DND-41 (cell line): ENCODE measurements around the gene B3GNT5.

Experiments used
- ATAC-seq: fragments of 200-7000 bp; cut with Tn5 transposase; 3 replicates; pipeline ENCODE4 v1.9.1; 2021; ENCODE audit warnings: low read depth; ENCODE audit not compliant: insufficient read depth
- DNase-seq: peaks from one replicate; pipeline ENCODE4 v3.0.0-alpha.2; 2020
- H2AFZ ChIP-seq: 2 replicates; pipeline ENCODE4 v1.6.0; 2012; ENCODE audit warnings: low read depth, low read length
- H3K27ac ChIP-seq: 2 replicates; pipeline ENCODE4 v1.5.1; 2012; ENCODE audit warnings: low read length, inconsistent platforms
- H3K27me3 ChIP-seq: fragments of 200-600 bp; sonication (generic); 2 replicates; pipeline ENCODE4 v1.6.0; 2012; ENCODE audit warnings: low read length, mild to moderate bottlenecking, inconsistent platforms; ENCODE audit not compliant: insufficient read depth, poor library complexity
- H3K36me3 ChIP-seq: 2 replicates; pipeline ENCODE4 v1.5.1; 2012; ENCODE audit warnings: low read length, inconsistent platforms; ENCODE audit not compliant: insufficient read depth
- H3K4me1 ChIP-seq: 2 replicates; pipeline ENCODE4 v1.5.1; 2012; ENCODE audit warnings: mild to moderate bottlenecking, low read length; ENCODE audit not compliant: insufficient read depth
- H3K4me2 ChIP-seq: 2 replicates; pipeline ENCODE4 v1.6.0; 2012; ENCODE audit warnings: mild to moderate bottlenecking, moderate library complexity, low read length, inconsistent platforms; ENCODE audit not compliant: insufficient read depth
- H3K4me3 ChIP-seq, 2 experiments: fragments of 200-600 bp in 1 of 2; shearing (Covaris generic) in 1 of 2; 2 replicates each; pipeline ENCODE4 v1.5.1; 2012 to 2016; ENCODE audit warnings: inconsistent platforms in 2 of 2, low read length in 2 of 2, mild to moderate bottlenecking in 2 of 2, low read depth in 1 of 2, moderate library complexity in 1 of 2
- H3K79me2 ChIP-seq: 2 replicates; pipeline ENCODE4 v1.6.0; 2012; ENCODE audit warnings: low read length, inconsistent platforms; ENCODE audit not compliant: insufficient read depth
- H3K9ac ChIP-seq: 2 replicates; pipeline ENCODE4 v1.6.0; 2012; ENCODE audit warnings: low read depth, mild to moderate bottlenecking, inconsistent platforms, low read length, moderate library complexity
- H3K9me3 ChIP-seq: 2 replicates; pipeline ENCODE4 v1.5.1; 2012; ENCODE audit warnings: low read length, moderate library complexity, mild to moderate bottlenecking, inconsistent platforms; ENCODE audit not compliant: insufficient read depth, severe bottlenecking
- H4K20me1 ChIP-seq: 2 replicates; pipeline ENCODE4 v1.6.0; 2012; ENCODE audit warnings: low read length; ENCODE audit not compliant: insufficient read depth
- EZH2 ChIP-seq: IDR thresholded peaks from 3 replicates; pipeline ENCODE4 v1.6.1; 2012; ENCODE audit warnings: borderline replicate concordance, low read depth, mild to moderate bottlenecking, moderate library complexity, low read length, inconsistent platforms; ENCODE audit not compliant: severe bottlenecking
- TF ChIP-seq, protein P1 (sequence below): IDR thresholded peaks from 2 replicates; pipeline ENCODE4 v1.5.1; 2012; ENCODE audit warnings: borderline replicate concordance, low read length, moderate library complexity, mild to moderate bottlenecking; ENCODE audit not compliant: poor library complexity, severe bottlenecking; ENCODE audit errors: extremely low read depth

B3GNT5 gene

DNA sequence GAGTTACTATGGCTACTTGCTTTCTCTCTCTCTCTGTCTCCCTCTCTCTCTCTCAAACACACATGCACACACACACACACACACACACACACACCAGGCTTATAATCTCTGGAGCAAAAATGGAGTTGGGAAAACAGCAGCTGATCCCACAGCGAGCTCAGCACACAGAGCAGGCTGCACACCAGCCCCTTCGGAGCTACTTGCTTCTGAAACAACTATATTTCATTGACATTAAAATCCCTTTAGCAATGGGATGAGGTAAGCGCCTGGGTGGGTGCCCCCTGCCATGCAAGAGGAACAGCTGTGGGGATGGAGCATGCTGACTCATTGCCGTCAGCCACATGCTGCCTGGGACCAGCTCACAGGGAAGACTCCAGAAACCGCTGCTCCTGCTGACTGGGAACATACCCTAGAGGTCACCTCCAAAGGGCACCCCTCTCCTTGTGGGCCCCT is 45.7 kb downstream of the B3GNT5 start:
- DNase-seq = no peak
- Histone ChIP-seq H3K4me1 (peaks cover 12% of the 10 kb centered on the region), H2AFZ (no peak overlapping the region), H3K4me3 (no peak overlapping the region), H3K9ac (no peak overlapping the region), H3K27me3 (no peaks in the 10 kb centered on the region), H3K36me3 (no peaks in the 10 kb centered on the region), H3K27ac (no peak overlapping the region), H3K4me2 (no peak overlapping the region), H3K79me2 (no peaks in the 10 kb centered on the region), H3K9me3 (no peaks in the 10 kb centered on the region), H4K20me1 (no peaks in the 10 kb centered on the region)
- TF ChIP-seq EZH2 = no peak
- TF ChIP-seq, protein P1, sequence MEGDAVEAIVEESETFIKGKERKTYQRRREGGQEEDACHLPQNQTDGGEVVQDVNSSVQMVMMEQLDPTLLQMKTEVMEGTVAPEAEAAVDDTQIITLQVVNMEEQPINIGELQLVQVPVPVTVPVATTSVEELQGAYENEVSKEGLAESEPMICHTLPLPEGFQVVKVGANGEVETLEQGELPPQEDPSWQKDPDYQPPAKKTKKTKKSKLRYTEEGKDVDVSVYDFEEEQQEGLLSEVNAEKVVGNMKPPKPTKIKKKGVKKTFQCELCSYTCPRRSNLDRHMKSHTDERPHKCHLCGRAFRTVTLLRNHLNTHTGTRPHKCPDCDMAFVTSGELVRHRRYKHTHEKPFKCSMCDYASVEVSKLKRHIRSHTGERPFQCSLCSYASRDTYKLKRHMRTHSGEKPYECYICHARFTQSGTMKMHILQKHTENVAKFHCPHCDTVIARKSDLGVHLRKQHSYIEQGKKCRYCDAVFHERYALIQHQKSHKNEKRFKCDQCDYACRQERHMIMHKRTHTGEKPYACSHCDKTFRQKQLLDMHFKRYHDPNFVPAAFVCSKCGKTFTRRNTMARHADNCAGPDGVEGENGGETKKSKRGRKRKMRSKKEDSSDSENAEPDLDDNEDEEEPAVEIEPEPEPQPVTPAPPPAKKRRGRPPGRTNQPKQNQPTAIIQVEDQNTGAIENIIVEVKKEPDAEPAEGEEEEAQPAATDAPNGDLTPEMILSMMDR = no peak
- ATAC-seq = no peak

DNA sequence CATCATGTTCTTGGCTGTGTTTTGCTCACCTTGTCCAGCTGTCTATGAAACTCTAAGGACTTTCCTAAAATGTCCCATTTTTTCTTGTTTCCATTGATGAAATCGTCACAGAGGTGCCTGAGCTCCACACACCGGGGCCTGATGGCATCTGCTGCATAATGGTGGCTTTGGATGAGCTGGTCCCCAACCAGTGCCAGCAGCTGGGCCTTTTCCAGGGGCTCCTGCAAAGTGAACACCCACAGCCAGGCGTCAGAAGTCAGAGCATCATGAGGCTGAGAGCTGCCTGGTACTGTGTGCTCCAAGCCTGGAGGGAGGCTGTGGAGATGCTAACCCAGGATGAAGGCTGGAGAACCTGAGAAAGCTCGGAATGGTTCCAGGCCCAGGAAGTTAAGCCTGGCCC is 46.9 kb downstream of the B3GNT5 start:
- H2AFZ ChIP-seq = no peak overlapping the region
- TF ChIP-seq EZH2 = no peak
- TF ChIP-seq, protein P1 = no peak
- no peak overlapping the region for H3K4me3 ChIP-seq
- no peak overlapping the region for H3K27ac ChIP-seq
- ATAC-seq (no peak), DNase-seq (no peak)
- no peak overlapping the region for H3K9ac ChIP-seq
- no peak overlapping the region for H3K4me2 ChIP-seq
- no peaks in the 10 kb centered on the region for H3K27me3 ChIP-seq
- peaks cover 12% of the 10 kb centered on the region for H3K4me1 ChIP-seq
- no peaks in the 10 kb centered on the region for H3K79me2 ChIP-seq
- no peaks in the 10 kb centered on the region for H3K9me3 ChIP-seq
- H3K36me3 ChIP-seq = no peaks in the 10 kb centered on the region
- H4K20me1 ChIP-seq = no peaks in the 10 kb centered on the region

DNA sequence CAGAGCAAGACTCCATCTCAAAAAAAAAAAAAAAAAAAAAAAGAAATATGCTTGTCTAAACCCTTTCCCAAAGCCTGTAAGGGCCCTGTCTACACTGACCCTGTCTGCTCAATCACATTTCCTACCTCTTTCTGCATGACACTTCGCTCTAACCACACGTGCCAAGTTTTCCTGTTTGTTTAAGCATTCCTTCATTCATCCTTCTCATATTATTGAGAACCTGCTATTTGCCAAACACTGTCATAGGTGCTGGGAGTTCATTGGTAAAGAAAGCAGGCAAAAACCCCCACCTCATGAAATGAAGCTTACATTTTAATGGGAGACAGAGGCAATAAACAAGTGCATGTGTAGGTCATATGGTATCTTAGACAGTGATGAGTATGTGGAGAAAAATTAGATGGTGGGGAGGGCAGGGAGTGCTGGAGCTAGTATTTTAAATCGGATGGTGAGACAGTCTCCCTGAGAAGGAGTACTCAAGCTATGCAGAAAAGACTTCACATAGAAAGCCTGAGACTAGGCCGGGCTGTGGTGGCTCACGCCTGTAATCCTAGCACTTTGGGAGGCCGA is 48.0 kb downstream of the B3GNT5 start:
- Histone ChIP-seq H3K79me2 (no peaks in the 10 kb centered on the region), H3K4me2 (no peak overlapping the region), H4K20me1 (no peaks in the 10 kb centered on the region), H3K36me3 (no peaks in the 10 kb centered on the region), H3K9me3 (no peaks in the 10 kb centered on the region), H2AFZ (no peak overlapping the region), H3K9ac (no peak overlapping the region), H3K27me3 (no peaks in the 10 kb centered on the region), H3K4me3 (no peak overlapping the region), H3K4me1 (peaks cover 12% of the 10 kb centered on the region), H3K27ac (no peak overlapping the region)
- no peak for ATAC-seq
- DNase-seq = no peak
- TF ChIP-seq, protein P1 = no peak
- no peak for TF ChIP-seq EZH2
